HL-60 (cell line): ENCODE measurements around the gene PCYT1B.

Experiments
- CTCF ChIP-seq: IDR thresholded peaks from one replicate; pipeline ENCODE4 v1.5.1; 2011; ENCODE audit warnings: low read length, control low read depth, inconsistent platforms; ENCODE audit not compliant: insufficient read depth
- POLR2AphosphoS5 ChIP-seq: IDR thresholded peaks from 2 replicates; pipeline ENCODE4 v1.6.1; 2012; ENCODE audit warnings: low read depth

GRCh38 chrX:24513416-24513815 is 133.7 kb downstream of the PCYT1B start:
- TF ChIP-seq CTCF (no peak), POLR2AphosphoS5 (no peak)
